NCI-H2029 (cell line): ENCODE results near the gene COX7B2.

ENCODE experiments used
- DNase-seq: peaks from one replicate; lab custom pipeline; 2025; lab: John Stamatoyannopoulos, UW

COX7B2 gene

GRCh38 chr4:46889410-46889809, 19.6 kb downstream of the COX7B2 start:
- DNase-seq: no peak

GRCh38 chr4:46886711-46887110, 22.3 kb downstream of the COX7B2 start:
- no peak for DNase-seq

GRCh38 chr4:46878641-46879040, 30.4 kb downstream of the COX7B2 start:
- no peak for DNase-seq

GRCh38 chr4:46874811-46875210, 34.2 kb downstream of the COX7B2 start:
- DNase-seq: no peak

GRCh38 chr4:46870411-46870810, 38.6 kb downstream of the COX7B2 start:
- DNase-seq: no peak

GRCh38 chr4:46856333-46856732, 52.7 kb downstream of the COX7B2 start:
- DNase-seq: no peak

GRCh38 chr4:46852800-46853199, 56.2 kb downstream of the COX7B2 start:
- no peak for DNase-seq

- DNase-seq: no peak
These were observed 59.0 kb downstream of the COX7B2 start for GRCh38 chr4:46850026-46850425.

GRCh38 chr4:46844325-46844917, 64.6 kb downstream of the COX7B2 start:
- no peak for DNase-seq

- DNase-seq: peak; percentile 2
These were observed 69.9 kb downstream of the COX7B2 start for GRCh38 chr4:46839128-46839527.

GRCh38 chr4:46837639-46838038, 71.4 kb downstream of the COX7B2 start:
- DNase-seq: no peak

GRCh38 chr4:46836584-46836983, 72.5 kb downstream of the COX7B2 start:
- no peak for DNase-seq

GRCh38 chr4:46830971-46831454, 78.0 kb downstream of the COX7B2 start:
- no peak for DNase-seq

- no peak for DNase-seq
These were observed 88.9 kb downstream of the COX7B2 start for GRCh38 chr4:46820154-46820553.

GRCh38 chr4:46819095-46819494, 90.0 kb downstream of the COX7B2 start:
- DNase-seq: no peak

- no peak for DNase-seq
These were observed 90.4 kb downstream of the COX7B2 start for GRCh38 chr4:46818604-46819003.

- no peak for DNase-seq
These were observed 91.2 kb downstream of the COX7B2 start for GRCh38 chr4:46817806-46818205.

GRCh38 chr4:46804781-46805413, 104.1 kb downstream of the COX7B2 start:
- no peak for DNase-seq

- DNase-seq: no peak
These were observed 116.0 kb downstream of the COX7B2 start for GRCh38 chr4:46793036-46793435.

GRCh38 chr4:46781434-46782092, 127.5 kb downstream of the COX7B2 start:
- DNase-seq: no peak

- no peak for DNase-seq
These were observed 143.6 kb downstream of the COX7B2 start for GRCh38 chr4:46765465-46765864.

GRCh38 chr4:46730075-46730474, 179.0 kb downstream of the COX7B2 start:
- no peak for DNase-seq

GRCh38 chr4:46720055-46720454, 189.0 kb downstream of the COX7B2 start:
- no peak for DNase-seq
